Adrenal gland (tissue), 12 donors: ENCODE results near the gene TXLNA. TPM values are rescaled to one million over a fixed set of nuclear protein-coding genes. Genes with fewer than 3 reads are reported as not detected.

ENCODE experiments used
- DNase-seq, 7 donors: peaks; one replicate each; pipeline ENCODE4 v3.0.0-alpha.2; 2019 to 2020
- H3K27ac ChIP-seq, 5 donors: fragments of 200-600 bp; sonication (generic) in 4 of 5; 1 replicate in 3 of 5; 2 replicates in 2 of 5; pipeline versions ENCODE4 v1.5.1 to v1.8.0; 2016 to 2020; ENCODE audit warnings: mild to moderate bottlenecking in 1 of 5
- H3K27me3 ChIP-seq: fragments of 200-600 bp; 2 replicates; pipeline ENCODE4 v1.8.0; 2021
- H3K36me3 ChIP-seq, 2 donors: fragments of 200-600 bp; replicated peaks in 1 of 2; 1 replicate in 1 of 2; 2 replicates in 1 of 2; pipeline versions ENCODE4 v1.5.1 to v1.8.0; 2018 to 2022
- H3K4me1 ChIP-seq, 2 donors: fragments of 200-600 bp; replicated peaks in 1 of 2; 1 replicate in 1 of 2; 2 replicates in 1 of 2; pipeline versions ENCODE4 v1.5.1 to v1.8.0; 2018 to 2021
- H3K4me3 ChIP-seq, 4 donors: fragments of 200-600 bp; sonication (generic) in 3 of 4; one replicate each; pipeline ENCODE4 v1.5.1; 2016 to 2018
- H3K9me3 ChIP-seq, 3 donors: fragments of 200-600 bp; sonication (generic) in 1 of 3; replicated peaks in 1 of 3; 1 replicate in 2 of 3; 2 replicates in 1 of 3; pipeline versions ENCODE4 v1.5.1 to v1.8.0; 2016 to 2021
- POLR2A ChIP-seq, 2 donors: fragments of 450-650 bp; IDR thresholded peaks; one replicate each; pipeline ENCODE4 v1.6.1; 2017; ENCODE audit warnings: antibody characterized with exemption in 2 of 2, mild to moderate bottlenecking in 2 of 2, moderate library complexity in 1 of 2
- WGBS, 4 donors: extraction: QIAGEN DNeasy Blood & Tissue Kit in 2 of 4; methylation state at CpG; one replicate each; pipeline versions ENCODE4 v1.1.5 to v1.1.7; 2013 to 2017; 5-methylcytosine and 5-hydroxymethylcytosine counted together
- intact Hi-C, 2 donors: fragments of 100-400 bp; cut with DNase I; formaldehyde crosslinking; loops; one replicate each; pipeline versions ENCODE4 v1.14.1 to v1.15.0; 2022 to 2023
- polyA plus RNA-seq, 3 donors: library from polyadenylated mRNA; stranded (reverse); fragments of 200-250 nt in 2 of 3; fragments of 350-450 nt in 1 of 3; fragmentation: Illumina TruSeq in 1 of 3; extraction: RNeasy Lipid Tissue Mini Kit (QIAGEN cat#74804) in 1 of 3; gene quantifications; one replicate each; pipeline ENCODE4 v1.2.3, GENCODE V29; 2013 to 2014
- total RNA-seq, 9 donors: library from RNA; depleted of rRNA in 4 of 9; stranded (reverse); fragments of >200 nt in 4 of 9; fragments of 120-200 nt in 1 of 9; fragmentation: NEBNext Ultra II Directional in 1 of 9; extraction: Animal tissue kit (Norgen Biotek cat#: 25700) in 1 of 9; gene quantifications; one replicate each; pipeline versions ENCODE4 v1.1.0 to v1.2.4, GENCODE V29; 2013 to 2023
- TF ChIP-seq, protein P1 (sequence below), 6 experiments: fragments of 450-650 bp in 4 of 6; fragments of 200-600 bp in 2 of 6; sonication (generic) in 1 of 6; IDR thresholded peaks; 1 replicate in 5 of 6; 2 replicates in 1 of 6; pipeline versions ENCODE4 v1.5.1 to v1.8.0; 2016 to 2021; ENCODE audit warnings: antibody characterized with exemption in 6 of 6, mild to moderate bottlenecking in 2 of 6, moderate library complexity in 1 of 6
- donor health status: healthy with polysubstance abuse.
- donor health status: Bipolar disorder and iron deficiency.
- donor health status: DM: yes; HTN: yes; CAD: no.
- donor health status: DM: no; HTN: no; CAD: no.
- donor health status: DM: no; HTN: no; CAD: no.
- donor health status: DM: yes; HTN: yes; CAD: no.

TXLNA gene
- total and polyA plus RNA-seq, 12 donors: 14.9 to 97.4 (median 62.3) TPM

DNA sequence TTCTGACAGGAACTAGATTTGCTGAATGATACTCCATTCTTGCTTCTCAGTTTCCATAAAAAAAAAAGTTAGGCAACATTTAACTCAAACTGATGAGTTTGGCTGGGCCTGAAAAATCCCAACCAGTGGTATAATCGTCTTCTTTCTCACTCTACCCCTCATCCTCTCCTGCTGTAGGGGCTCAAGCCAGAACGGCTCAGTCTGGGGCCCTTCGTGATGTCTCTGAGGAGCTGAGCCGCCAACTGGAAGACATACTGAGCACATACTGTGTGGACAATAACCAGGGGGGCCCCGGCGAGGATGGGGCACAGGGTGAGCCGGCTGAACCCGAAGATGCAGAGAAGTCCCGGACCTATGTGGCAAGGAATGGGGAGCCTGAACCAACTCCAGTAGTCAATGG lies 1.6 kb downstream of the TXLNA start:
- H3K9me3 ChIP-seq: no peaks in the 10 kb centered on the region
- intact Hi-C loops: no loop called here
- peak overlapping the region in 4 of 5 donors; percentile 65 to 97 (median 94) for H3K27ac ChIP-seq
- H3K27me3 ChIP-seq: no peaks in the 10 kb centered on the region
- H3K4me3 ChIP-seq: peak overlapping the region in 1 of 4 donors; percentile 73
- WGBS, 4 donors: 62 to 77% (median 67%) methylated on average over 9 of the region's 9 CpGs
- DNase-seq: no peak
- peaks cover 21 to 47% of the 10 kb centered on the region in 2 donors for H3K4me1 ChIP-seq
- H3K36me3 ChIP-seq: peaks cover 0 to 45% of the 10 kb centered on the region in 2 donors
- TF ChIP-seq POLR2A (IDR thresholded peaks at IDR 0.05): no peak
- TF ChIP-seq, protein P1, sequence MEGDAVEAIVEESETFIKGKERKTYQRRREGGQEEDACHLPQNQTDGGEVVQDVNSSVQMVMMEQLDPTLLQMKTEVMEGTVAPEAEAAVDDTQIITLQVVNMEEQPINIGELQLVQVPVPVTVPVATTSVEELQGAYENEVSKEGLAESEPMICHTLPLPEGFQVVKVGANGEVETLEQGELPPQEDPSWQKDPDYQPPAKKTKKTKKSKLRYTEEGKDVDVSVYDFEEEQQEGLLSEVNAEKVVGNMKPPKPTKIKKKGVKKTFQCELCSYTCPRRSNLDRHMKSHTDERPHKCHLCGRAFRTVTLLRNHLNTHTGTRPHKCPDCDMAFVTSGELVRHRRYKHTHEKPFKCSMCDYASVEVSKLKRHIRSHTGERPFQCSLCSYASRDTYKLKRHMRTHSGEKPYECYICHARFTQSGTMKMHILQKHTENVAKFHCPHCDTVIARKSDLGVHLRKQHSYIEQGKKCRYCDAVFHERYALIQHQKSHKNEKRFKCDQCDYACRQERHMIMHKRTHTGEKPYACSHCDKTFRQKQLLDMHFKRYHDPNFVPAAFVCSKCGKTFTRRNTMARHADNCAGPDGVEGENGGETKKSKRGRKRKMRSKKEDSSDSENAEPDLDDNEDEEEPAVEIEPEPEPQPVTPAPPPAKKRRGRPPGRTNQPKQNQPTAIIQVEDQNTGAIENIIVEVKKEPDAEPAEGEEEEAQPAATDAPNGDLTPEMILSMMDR (IDR thresholded peaks at IDR 0.05): no peak

DNA sequence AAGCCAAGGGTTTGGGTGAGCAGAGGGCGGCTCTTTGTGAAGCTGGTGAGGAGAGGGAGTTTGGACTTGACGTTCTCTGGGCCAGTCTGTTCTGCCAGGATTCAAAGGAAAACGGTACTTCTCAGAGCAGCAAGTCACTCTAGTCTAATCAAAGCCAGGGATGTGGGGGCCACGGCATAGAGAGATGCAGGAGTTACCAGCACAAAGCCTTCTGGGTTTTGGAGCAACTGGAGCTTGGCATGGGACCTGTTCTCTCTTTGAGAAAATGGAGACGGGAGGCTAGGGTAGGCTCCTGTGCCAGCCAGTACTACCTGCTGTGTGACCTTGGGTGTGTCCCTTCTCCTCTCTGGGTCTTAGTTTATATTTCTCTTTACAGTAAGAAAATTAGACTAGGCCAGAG lies 2.1 kb downstream of the TXLNA start:
- Histone ChIP-seq H3K36me3 (peaks cover 0 to 50% of the 10 kb centered on the region in 2 donors), H3K9me3 (no peaks in the 10 kb centered on the region), H3K27ac (peak overlapping the region in 3 of 5 donors; percentile 15 to 96 (median 91)), H3K27me3 (no peaks in the 10 kb centered on the region), H3K4me1 (peaks cover 21 to 47% of the 10 kb centered on the region in 2 donors), H3K4me3 (peak overlapping the region in 1 of 4 donors; percentile 73)
- no peak for DNase-seq
- TF ChIP-seq, protein P1 (IDR thresholded peaks at IDR 0.05): no peak
- no peak for TF ChIP-seq POLR2A (IDR thresholded peaks at IDR 0.05)
- intact Hi-C loops: no loop called here
- 61 to 67% (median 65%) methylated on average over 5 of the region's 5 CpGs for WGBS, 4 donors

DNA sequence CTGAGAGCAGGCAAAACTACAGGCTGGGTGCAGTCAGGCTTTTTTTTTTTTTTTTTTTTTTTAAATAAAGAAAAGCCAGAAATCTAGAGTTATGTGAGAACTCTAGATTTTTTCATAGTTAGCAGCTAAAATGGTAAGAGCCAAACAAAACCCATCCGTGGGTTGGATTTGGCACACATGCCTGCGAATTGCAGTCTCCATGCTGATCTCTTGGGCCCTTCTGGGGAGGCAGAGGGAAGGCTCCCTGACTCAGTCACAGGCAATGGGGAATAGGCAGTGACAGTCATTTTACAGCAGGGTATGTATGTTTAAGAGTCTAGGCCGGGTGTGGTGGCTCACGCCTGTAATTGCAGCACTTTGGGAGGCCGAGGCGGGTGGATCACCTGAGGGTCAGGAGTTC lies 2.6 kb downstream of the TXLNA start:
- DNase-seq: no peak
- Histone ChIP-seq H3K9me3 (no peaks in the 10 kb centered on the region), H3K36me3 (peaks cover 0 to 55% of the 10 kb centered on the region in 2 donors), H3K4me3 (no peak overlapping the region), H3K27me3 (no peaks in the 10 kb centered on the region), H3K4me1 (peaks cover 21 to 47% of the 10 kb centered on the region in 2 donors), H3K27ac (peak overlapping the region in 1 of 5 donors; percentile 6)
- WGBS, 4 donors: 86 to 89% (median 88%) methylated on average over 6 of the region's 6 CpGs
- TF ChIP-seq, protein P1 (IDR thresholded peaks at IDR 0.05): no peak
- no peak for TF ChIP-seq POLR2A (IDR thresholded peaks at IDR 0.05)
- intact Hi-C loops: no loop called here

DNA sequence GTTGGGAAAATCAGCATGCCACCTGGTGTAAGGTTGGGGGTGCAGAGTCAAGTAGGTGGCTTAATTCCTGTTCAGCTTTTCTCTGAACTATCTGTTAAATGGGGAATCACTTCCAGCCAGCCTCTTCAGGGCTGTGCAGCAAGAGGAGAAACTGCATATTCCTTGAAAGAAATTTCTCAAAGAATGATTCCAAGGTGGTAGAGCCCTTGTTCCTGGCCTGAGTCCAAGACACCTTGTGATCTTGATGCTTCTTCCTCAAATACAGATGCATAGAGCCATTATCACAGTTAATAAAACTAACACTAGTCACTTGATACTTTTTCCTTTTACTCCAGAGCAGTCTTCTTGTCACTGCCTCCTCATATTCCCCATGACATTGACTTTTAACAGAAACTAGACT lies 5.2 kb downstream of the TXLNA start:
- no peak for DNase-seq
- no peaks in the 10 kb centered on the region for H3K27me3 ChIP-seq
- no peaks in the 10 kb centered on the region for H3K9me3 ChIP-seq
- no peak overlapping the region for H3K4me3 ChIP-seq
- no peak for TF ChIP-seq POLR2A (IDR thresholded peaks at IDR 0.05)
- TF ChIP-seq, protein P1 (IDR thresholded peaks at IDR 0.05): no peak
- H3K36me3 ChIP-seq: peaks cover 3 to 80% of the 10 kb centered on the region in 2 donors
- peaks cover 15 to 40% of the 10 kb centered on the region in 2 donors for H3K4me1 ChIP-seq
- no peak overlapping the region for H3K27ac ChIP-seq
- intact Hi-C loops: no loop called here
